Progenitor cell of endocrine pancreas (in vitro differentiated cells): ENCODE data around the gene SLC5A11. TPM values are rescaled to one million over a fixed set of nuclear protein-coding genes. Genes with fewer than 3 reads are reported as not detected.

Experiments used
- DNase-seq: peaks from one replicate; pipeline ENCODE4 v3.0.0; 2021; ENCODE audit warnings: low spot score; ENCODE audit not compliant: unreplicated experiment
- H3K27ac Mint-ChIP-seq: 2 replicates; pipeline ENCODE4 v1.8.0; 2021; ENCODE audit warnings: mild to moderate bottlenecking, moderate library complexity, mixed read lengths
- H3K27me3 Mint-ChIP-seq: 2 replicates; pipeline ENCODE4 v1.8.0; 2021; ENCODE audit warnings: mixed read lengths
- H3K36me3 Mint-ChIP-seq: 2 replicates; pipeline ENCODE4 v1.8.0; 2022; ENCODE audit warnings: mixed read lengths; ENCODE audit not compliant: insufficient read depth
- H3K4me1 Mint-ChIP-seq: 2 replicates; pipeline ENCODE4 v1.8.0; 2021; ENCODE audit warnings: low read depth, mixed read lengths
- H3K4me3 Mint-ChIP-seq: 2 replicates; pipeline ENCODE4 v1.8.0; 2021; ENCODE audit warnings: low read depth, mild to moderate bottlenecking, moderate library complexity, mixed read lengths
- H3K9me3 Mint-ChIP-seq: 2 replicates; pipeline ENCODE4 v1.8.0; 2021; ENCODE audit warnings: low read depth, mixed read lengths
- CTCF ChIP-seq: fragments of 200-600 bp; sonication (generic); IDR thresholded peaks from one replicate; pipeline ENCODE4 v1.5.0; 2021; ENCODE audit warnings: antibody characterized with exemption, mild to moderate bottlenecking; ENCODE audit not compliant: unreplicated experiment
- total RNA-seq: library from RNA; stranded (reverse); gene quantifications from 2 replicates; pipeline ENCODE4 v1.2.1, GENCODE V29; 2021

The SLC5A11 gene
- total RNA-seq, 1 donor from 2014 or later = 0.38 TPM

GRCh38 chr16:24820522-24820921, 25.2 kb upstream of the SLC5A11 start:
- no peak for TF ChIP-seq CTCF
- Mint-ChIP-seq H3K9me3 (no peaks in the 10 kb centered on the region), H3K4me1 (peaks cover 6% of the 10 kb centered on the region), H3K36me3 (peaks cover 34% of the 10 kb centered on the region), H3K4me3 (no peak overlapping the region), H3K27ac (peak overlapping the region; percentile 23), H3K27me3 (no peaks in the 10 kb centered on the region)
- DNase-seq = no peak

GRCh38 chr16:24821129-24821528, 24.6 kb upstream of the SLC5A11 start:
- no peaks in the 10 kb centered on the region for H3K9me3 Mint-ChIP-seq
- peaks cover 8% of the 10 kb centered on the region for H3K4me1 Mint-ChIP-seq
- peaks cover 36% of the 10 kb centered on the region for H3K36me3 Mint-ChIP-seq
- no peak overlapping the region for H3K27ac Mint-ChIP-seq
- no peaks in the 10 kb centered on the region for H3K27me3 Mint-ChIP-seq
- no peak overlapping the region for H3K4me3 Mint-ChIP-seq
- TF ChIP-seq CTCF = no peak
- no peak for DNase-seq

GRCh38 chr16:24822542-24822941, 23.2 kb upstream of the SLC5A11 start:
- H3K27ac Mint-ChIP-seq = peak overlapping the region; percentile 83

GRCh38 chr16:24822974-24823373, 22.8 kb upstream of the SLC5A11 start:
- H3K4me1 Mint-ChIP-seq = peaks cover 8% of the 10 kb centered on the region
- peak overlapping the region; percentile 39 for H3K27ac Mint-ChIP-seq
- no peak for DNase-seq
- peaks cover 34% of the 10 kb centered on the region for H3K36me3 Mint-ChIP-seq
- H3K4me3 Mint-ChIP-seq = no peak overlapping the region
- no peak for TF ChIP-seq CTCF
- no peaks in the 10 kb centered on the region for H3K27me3 Mint-ChIP-seq
- no peaks in the 10 kb centered on the region for H3K9me3 Mint-ChIP-seq

More at GRCh38 chr16:24822542-24822941, 23.2 kb upstream of the SLC5A11 start:
- H3K36me3 Mint-ChIP-seq = peaks cover 38% of the 10 kb centered on the region
- H3K27me3 Mint-ChIP-seq = no peaks in the 10 kb centered on the region
- no peak for TF ChIP-seq CTCF
- H3K4me1 Mint-ChIP-seq = peaks cover 8% of the 10 kb centered on the region
- H3K9me3 Mint-ChIP-seq = no peaks in the 10 kb centered on the region
- DNase-seq = no peak
- H3K4me3 Mint-ChIP-seq = no peak overlapping the region

GRCh38 chr16:24825696-24826095, 20.1 kb upstream of the SLC5A11 start:
- Mint-ChIP-seq H3K36me3 (peaks cover 22% of the 10 kb centered on the region), H3K27ac (no peak overlapping the region), H3K9me3 (no peaks in the 10 kb centered on the region)

More at GRCh38 chr16:24825696-24826095, 20.1 kb upstream of the SLC5A11 start:
- Mint-ChIP-seq H3K27me3 (no peaks in the 10 kb centered on the region), H3K4me3 (no peak overlapping the region), H3K4me1 (peaks cover 8% of the 10 kb centered on the region)
- no peak for DNase-seq
- TF ChIP-seq CTCF = no peak
